ENCODE data around the gene CHRNG.

Gene CHRNG

GRCh38 chr2:232506709-232507108, 32.8 kb upstream of the CHRNG start:
- DNase-seq = no peak

- DNase-seq = no peak
These were observed 31.2 kb upstream of the CHRNG start for GRCh38 chr2:232508251-232508650.

GRCh38 chr2:232511336-232511890, 28.1 kb upstream of the CHRNG start:
- DNase-seq = no peak

- no peak for DNase-seq
These were observed 26.9 kb upstream of the CHRNG start for GRCh38 chr2:232512602-232513001.

GRCh38 chr2:232513353-232513752, 26.1 kb upstream of the CHRNG start:
- DNase-seq = no peak

- DNase-seq = no peak
These were observed 23.9 kb upstream of the CHRNG start for GRCh38 chr2:232515639-232516038.

GRCh38 chr2:232516551-232516950, 22.9 kb upstream of the CHRNG start:
- no peak for DNase-seq

GRCh38 chr2:232518844-232519243, 20.6 kb upstream of the CHRNG start:
- DNase-seq = no peak

GRCh38 chr2:232519581-232520438, 19.7 kb upstream of the CHRNG start, which contains the start of gene PRSS56:
Gene PRSS56, plus strand, starts transcription at chr2:232520388. Its CDS starts 211 bp downstream, at chr2:232520599.
- no peak for DNase-seq

- DNase-seq = no peak
These were observed 19.0 kb upstream of the CHRNG start for GRCh38 chr2:232520489-232520888.

- DNase-seq = no peak
These were observed 18.4 kb upstream of the CHRNG start for GRCh38 chr2:232521098-232521497.

GRCh38 chr2:232521959-232522622, 17.4 kb upstream of the CHRNG start:
- DNase-seq = peak; percentile 53

- no peak for DNase-seq
These were observed 16.7 kb upstream of the CHRNG start for GRCh38 chr2:232522623-232523401.

- no peak for DNase-seq
These were observed 16.1 kb upstream of the CHRNG start for GRCh38 chr2:232523402-232523681.

GRCh38 chr2:232523682-232524597, 15.6 kb upstream of the CHRNG start:
- no peak for DNase-seq

GRCh38 chr2:232524771-232525170, 14.7 kb upstream of the CHRNG start:
- no peak for DNase-seq

GRCh38 chr2:232525199-232525598, 14.3 kb upstream of the CHRNG start:
- DNase-seq = no peak

- no peak for DNase-seq
These were observed 13.6 kb upstream of the CHRNG start, which contains the start of gene CHRND for GRCh38 chr2:232525791-232526371. Gene CHRND, plus strand, starts transcription at chr2:232526160. Its CDS starts 56 bp downstream, at chr2:232526216.

GRCh38 chr2:232526372-232526941, 13.0 kb upstream of the CHRNG start:
- no peak for DNase-seq

GRCh38 chr2:232527905-232528470, 11.5 kb upstream of the CHRNG start:
- no peak for DNase-seq

Measured in activated CD4-positive, alpha-beta T cell treated with anti-CD3 and anti-CD28 coated beads for 1 hour (primary cell).